Esophagus squamous epithelium (tissue), 4 donors: Measurements from ENCODE around the gene THOC7.

Experiments
- POLR2A ChIP-seq, 4 donors: fragments of 450-650 bp; IDR thresholded peaks; one replicate each; pipeline ENCODE4 v1.6.1; 2017; ENCODE audit warnings: antibody characterized with exemption in 4 of 4, mild to moderate bottlenecking in 4 of 4, moderate library complexity in 3 of 4
- TF ChIP-seq, protein P1 (sequence below), 6 experiments: fragments of 450-650 bp in 4 of 6; fragments of 200-600 bp in 2 of 6; sonication (generic) in 2 of 6; IDR thresholded peaks; one replicate each; pipeline ENCODE4 v1.5.1; 2016 to 2019; ENCODE audit warnings: antibody characterized with exemption in 6 of 6, mild to moderate bottlenecking in 4 of 6, moderate library complexity in 4 of 6

- TF ChIP-seq POLR2A (IDR thresholded peaks at IDR 0.05) = no peak
- TF ChIP-seq, protein P1, sequence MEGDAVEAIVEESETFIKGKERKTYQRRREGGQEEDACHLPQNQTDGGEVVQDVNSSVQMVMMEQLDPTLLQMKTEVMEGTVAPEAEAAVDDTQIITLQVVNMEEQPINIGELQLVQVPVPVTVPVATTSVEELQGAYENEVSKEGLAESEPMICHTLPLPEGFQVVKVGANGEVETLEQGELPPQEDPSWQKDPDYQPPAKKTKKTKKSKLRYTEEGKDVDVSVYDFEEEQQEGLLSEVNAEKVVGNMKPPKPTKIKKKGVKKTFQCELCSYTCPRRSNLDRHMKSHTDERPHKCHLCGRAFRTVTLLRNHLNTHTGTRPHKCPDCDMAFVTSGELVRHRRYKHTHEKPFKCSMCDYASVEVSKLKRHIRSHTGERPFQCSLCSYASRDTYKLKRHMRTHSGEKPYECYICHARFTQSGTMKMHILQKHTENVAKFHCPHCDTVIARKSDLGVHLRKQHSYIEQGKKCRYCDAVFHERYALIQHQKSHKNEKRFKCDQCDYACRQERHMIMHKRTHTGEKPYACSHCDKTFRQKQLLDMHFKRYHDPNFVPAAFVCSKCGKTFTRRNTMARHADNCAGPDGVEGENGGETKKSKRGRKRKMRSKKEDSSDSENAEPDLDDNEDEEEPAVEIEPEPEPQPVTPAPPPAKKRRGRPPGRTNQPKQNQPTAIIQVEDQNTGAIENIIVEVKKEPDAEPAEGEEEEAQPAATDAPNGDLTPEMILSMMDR (IDR thresholded peaks at IDR 0.05) = no peak
Measured at GRCh38 chr3:63900010-63900409, 36.4 kb upstream of the THOC7 start.
